GM21360 (cell line): ENCODE measurements around the gene LONP1.
"Not testable (repeated sequence)": the region's sequence is repeated elsewhere in the genome, so short reads cannot be mapped to it uniquely, and the experiment has no call there.

Experiments
- ATAC-seq: cut with Tn5 transposase; IDR thresholded peaks from one replicate; pipeline ENCODE4 v1.9.1; 2021; ENCODE audit warnings: mild to moderate bottlenecking, moderate library complexity; ENCODE audit not compliant: unreplicated experiment

LONP1 gene

GRCh38 chr19:5693195-5694166 lies 26.5 kb downstream of the LONP1 start:
- no peak for ATAC-seq

DNA sequence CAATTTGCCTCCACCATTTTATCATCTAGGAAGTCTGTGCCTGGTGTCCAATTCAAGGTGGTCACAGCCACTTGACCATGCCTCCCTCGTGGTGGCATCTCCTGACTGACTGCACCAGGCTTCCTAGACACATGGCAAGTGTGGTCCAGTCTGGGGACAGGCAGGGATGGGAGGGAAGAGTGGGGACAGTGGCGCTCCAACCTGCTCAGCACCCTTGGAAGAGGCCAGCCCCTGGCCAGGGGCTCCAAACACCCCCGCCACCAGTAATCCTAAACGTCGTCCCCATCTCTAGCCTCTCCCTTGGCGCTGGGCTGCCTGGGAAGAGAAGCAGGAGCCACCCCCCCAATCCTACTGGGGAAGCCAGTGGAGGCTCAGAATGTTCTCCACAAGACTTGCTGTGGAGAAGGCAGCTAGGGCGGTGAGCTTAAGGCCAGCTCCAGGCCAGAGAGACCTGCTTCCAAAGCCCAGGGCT lies 27.2 kb downstream of the LONP1 start:
- ATAC-seq, result no peak

DNA sequence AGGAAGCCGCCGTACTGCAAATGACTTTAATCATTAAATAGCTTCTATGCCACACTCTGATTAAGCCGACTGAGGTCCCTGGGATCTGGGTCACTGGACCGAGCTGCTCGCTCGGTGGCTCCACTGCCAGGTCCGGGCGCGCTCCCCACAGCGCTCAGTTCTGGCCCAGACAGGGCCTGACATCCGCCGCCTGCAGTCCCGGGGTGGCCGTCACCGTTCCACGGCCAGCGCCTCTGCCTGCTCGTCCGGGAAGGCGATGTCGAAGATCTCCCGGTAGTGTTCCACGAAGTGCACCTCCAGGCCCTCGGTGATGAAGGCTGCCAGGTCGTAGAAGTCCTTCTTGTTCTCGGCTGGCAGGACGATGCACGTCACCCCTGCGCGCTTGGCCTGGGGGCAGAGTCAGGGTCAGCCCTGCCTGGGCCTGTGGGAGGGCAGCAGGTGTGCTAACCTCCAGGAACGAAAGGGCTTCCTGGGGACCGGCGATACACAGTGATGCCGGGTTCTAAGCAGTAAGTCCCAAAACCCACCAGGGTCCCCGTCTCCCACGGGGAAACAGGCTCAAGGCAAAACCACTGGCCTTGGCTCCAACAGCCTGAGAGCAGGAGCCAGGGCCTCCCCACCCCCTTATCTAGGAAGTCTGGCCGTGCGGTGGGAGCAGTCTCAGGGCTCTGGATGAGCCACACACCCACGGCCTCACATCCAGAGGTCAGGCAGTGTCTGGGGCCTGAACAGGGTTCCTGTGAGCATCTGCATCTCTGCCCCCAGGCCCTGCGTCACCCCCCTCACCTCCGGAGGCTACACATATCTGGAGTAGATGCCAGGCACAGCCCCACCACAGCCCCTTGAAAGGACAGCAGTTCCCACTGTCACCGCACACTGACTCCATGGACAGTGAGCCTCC lies 27.9 kb downstream of the LONP1 start:
- ATAC-seq, result no peak

GRCh38 chr19:5690955-5691821 lies 28.8 kb downstream of the LONP1 start:
- ATAC-seq, result no peak

- ATAC-seq, result peak; percentile 35
These were observed 29.6 kb downstream of the LONP1 start, which contains the start of gene RPL36 for GRCh38 chr19:5690125-5690954. Gene RPL36 (plus strand): TSS chr19:5690295. CDS start chr19:5690508, 213 bp downstream.

DNA sequence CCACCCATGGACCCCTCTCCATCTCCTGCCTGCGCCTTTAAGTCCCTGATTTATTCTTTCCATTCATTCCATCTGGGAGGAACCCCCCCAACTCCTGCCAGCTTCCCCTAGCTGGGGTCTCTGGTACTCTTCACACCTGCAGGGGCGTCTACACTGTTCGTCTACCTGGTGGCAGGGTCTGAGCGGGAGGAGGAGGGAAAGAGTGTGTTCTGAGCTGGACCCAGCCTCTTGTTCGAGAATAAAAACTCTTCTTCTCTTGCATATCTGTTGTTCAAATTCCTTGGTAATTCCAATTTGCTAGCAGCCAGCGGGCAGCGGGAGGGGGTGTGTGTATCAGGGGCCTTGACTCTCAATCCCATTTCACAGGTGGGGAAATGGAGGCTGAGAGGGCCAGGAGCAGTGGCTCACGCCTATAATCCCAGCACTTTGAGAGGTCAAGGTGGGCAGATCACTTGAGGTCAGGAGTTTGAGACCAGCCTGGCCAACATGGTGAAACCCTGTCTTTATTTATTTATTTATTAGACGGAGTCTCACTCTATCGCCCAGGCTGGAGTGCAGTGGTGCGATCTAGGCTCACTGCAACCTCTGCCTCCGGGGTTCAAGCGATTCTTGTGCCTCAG lies 31.6 kb downstream of the LONP1 start:
- ATAC-seq, result not testable (repeated sequence)

DNA sequence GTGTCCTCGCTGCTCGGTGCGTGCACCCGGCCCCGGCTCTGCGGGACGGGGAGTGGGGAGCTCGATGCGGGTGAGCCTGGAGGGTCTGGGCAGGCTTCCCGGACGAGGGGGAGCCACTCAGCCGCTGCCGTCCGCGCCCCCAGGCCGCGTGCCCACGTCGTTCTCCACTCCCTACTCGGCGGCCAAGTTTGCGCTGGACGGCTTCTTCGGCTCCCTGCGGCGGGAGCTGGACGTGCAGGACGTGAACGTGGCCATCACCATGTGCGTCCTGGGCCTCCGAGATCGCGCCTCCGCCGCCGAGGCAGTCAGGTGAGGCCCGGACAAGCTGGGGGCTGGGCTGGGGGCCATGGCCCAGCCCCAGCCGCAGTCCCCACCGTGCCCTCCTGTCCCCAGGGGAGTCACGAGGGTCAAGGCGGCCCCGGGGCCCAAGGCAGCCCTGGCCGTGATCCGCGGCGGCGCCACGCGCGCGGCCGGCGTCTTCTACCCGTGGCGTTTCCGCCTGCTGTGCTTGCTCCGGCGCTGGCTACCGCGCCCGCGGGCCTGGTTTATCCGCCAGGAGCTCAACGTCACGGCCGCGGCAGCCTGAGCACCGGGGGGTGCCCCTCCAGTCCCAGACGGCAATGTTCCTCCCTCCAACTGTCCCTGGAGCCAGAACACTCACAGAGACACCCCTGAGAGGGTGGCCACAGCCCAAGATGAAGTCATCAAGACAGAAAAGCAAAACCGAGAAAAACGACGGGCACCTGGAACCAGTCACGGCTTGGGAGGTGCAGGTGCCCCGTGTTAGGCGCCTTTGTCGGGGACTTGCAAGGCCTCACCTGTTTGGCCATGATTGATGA lies 32.4 kb downstream of the LONP1 start:
- ATAC-seq, result no peak

- peak; percentile 44 for ATAC-seq
These were observed 33.1 kb downstream of the LONP1 start for GRCh38 chr19:5686647-5687359.

DNA sequence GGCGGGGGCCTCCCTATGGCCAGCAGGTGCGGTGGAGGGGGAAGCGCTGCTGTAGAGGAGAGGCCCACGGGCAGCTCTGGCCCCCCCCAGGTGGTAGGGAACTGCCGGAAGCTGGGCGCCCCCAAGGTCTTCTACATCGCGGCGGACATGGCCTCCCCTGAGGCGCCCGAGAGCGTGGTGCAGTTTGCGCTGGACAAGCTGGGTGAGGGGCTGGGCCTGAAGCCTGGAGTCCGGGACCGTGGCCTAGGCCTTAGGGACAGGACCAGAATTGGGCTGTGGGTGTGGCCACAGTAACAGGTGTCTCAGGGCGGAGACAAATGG lies 33.7 kb downstream of the LONP1 start:
- ATAC-seq, result peak; percentile 1

GRCh38 chr19:5684694-5685430 lies 35.1 kb downstream of the LONP1 start:
- ATAC-seq, result no peak

GRCh38 chr19:5683177-5683886 lies 36.6 kb downstream of the LONP1 start:
- ATAC-seq, result no peak

DNA sequence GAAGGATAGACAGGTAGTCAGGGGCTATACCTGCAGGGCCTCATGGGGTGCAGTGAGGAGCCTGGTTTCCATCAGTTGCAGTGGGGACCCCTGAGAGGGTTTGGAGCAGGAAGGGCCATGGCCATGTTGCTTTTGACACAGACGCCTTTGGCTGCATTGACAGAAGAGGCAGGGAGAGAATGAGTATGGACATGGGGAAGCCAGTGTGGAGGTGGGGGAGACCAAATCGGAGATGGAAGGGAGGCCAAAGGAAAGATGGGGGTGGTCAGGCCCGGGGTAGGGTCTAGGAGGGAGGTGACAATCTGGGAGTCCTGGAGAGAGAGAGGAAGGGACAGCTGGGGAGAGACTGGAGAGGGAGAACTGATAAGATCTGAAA lies 37.9 kb downstream of the LONP1 start:
- no peak for ATAC-seq

GRCh38 chr19:5681391-5682106 lies 38.4 kb downstream of the LONP1 start:
- ATAC-seq, result no peak

DNA sequence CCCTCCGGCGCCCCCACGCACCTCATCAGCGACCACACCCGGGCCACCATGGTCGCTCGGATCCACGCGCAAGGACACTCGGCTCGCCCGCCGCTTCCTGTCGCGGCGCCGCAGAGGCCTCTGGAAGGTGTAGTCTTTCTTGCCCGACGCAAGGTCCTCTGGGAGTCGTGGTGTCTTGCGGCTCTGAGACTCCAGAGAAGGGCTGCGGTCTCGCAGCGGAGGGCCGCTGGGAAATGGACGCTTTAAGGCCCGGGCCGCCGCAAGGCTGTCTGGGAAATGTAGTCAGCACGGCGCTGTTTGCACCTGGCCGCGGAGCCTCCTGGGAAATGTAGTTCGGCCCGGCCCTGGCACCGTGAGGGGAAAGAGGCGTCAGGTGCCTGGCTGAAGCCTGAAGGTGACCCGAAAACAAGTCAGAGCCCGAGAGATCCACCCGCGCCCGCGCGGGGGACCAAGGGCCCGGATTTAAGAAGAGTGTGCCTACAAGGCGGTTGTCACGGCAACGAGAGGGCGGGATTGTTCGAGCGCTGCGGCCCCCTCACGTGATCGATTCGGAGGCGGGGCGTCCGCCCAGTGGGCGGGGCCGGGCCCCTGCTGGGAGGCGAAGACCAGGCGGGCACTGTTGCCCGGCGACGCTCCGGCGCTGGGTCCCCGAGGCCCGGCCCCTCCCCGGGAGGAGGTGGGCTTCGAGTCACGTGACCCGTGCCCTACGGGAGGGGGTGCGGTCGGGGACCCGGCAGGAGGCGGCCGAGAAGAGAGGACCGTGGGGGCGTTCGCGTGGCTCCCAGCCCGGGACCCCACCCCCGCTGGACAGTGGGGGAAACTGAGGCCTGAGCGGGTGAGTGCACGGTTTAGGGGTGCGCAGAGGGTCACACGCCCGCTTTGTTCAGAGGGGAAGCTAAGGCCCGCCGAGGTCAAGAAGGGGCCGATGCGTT lies 39.2 kb downstream of the LONP1 start, which contains the start of the genes HSD11B1L and MICOS13:
HSD11B1L (plus strand) TSS at position 591 of the 932 bp plus-strand sequence. CDS start 3,806 bp downstream, outside the sequence.
MICOS13 (minus strand) TSS at position 80 of the 932 bp plus-strand sequence; CDS start at position 50, 30 bp downstream.
- ATAC-seq, result peak; percentile 82
